ENCODE measurements around the gene TRMT112. TPM values are rescaled to one million over a fixed set of nuclear protein-coding genes. Genes with fewer than 3 reads are reported as not detected.
"Not testable (repeated sequence)": the region's sequence is repeated elsewhere in the genome, so short reads cannot be mapped to it uniquely, and the experiment has no call there.

The TRMT112 gene
- polyA plus RNA-seq, 1 experiment: 154 TPM

- TF ChIP-seq CTCF (IDR thresholded peaks at IDR 0.05; ENCODE audit: insufficient read depth, low read depth, low read length): no peak
- Histone ChIP-seq H3K4me3 (ENCODE audit: low read depth, low read length) (peak overlapping the region; percentile 98), H3K27me3 (ENCODE audit: control insufficient read depth, insufficient read depth, low read length) (no peaks in the 10 kb centered on the region), H3K36me3 (ENCODE audit: control insufficient read depth, insufficient read depth, low read length) (peaks cover 22% of the 10 kb centered on the region)
- no peak for DNase-seq (ENCODE audit: low read depth)
- POLR2A ChIA-PET: no interaction called here
- CTCF ChIA-PET: interaction anchor here (1.3 to 2.7 kb wide), 5 partner anchors 13 to 115 kb away, joined by 3 to 20 read pairs (median 5); partner anchors contain the start of gene ESRRA
Measured at GRCh38 chr11:64318766-64319761, 1.7 kb upstream of the TRMT112 start.

DNA sequence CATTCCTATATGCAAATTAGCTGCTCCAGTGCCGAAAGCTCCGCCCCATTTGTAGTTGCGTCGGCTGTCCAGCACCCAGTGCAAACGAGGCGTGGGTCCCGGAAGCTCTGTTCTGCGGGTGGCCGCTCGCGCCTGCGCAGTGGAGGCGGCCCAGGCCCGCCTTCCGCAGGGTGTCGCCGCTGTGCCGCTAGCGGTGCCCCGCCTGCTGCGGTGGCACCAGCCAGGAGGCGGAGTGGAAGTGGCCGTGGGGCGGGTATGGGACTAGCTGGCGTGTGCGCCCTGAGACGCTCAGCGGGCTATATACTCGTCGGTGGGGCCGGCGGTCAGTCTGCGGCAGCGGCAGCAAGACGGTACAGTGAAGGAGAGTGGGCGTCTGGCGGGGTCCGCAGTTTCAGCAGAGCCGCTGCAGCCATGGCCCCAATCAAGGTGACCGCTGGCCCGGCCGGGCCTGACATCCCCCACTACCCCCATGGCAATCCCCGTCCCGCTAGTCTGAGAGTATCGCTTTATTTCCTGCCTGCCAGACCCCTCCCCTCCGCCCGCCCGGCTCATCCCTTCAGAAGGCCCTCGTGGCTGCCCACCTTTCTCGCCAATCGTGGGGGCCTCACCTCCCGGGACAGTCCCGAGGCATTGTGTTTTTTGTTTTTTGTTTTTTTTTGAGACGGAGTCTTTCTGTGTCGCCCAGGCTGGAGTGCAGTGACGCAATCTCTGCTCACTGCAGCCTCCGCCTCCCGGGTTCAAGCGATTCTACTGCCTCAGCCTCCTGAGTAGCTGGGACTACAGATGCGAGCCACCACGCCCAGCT, 804 bp upstream of the TRMT112 start, which contains the start of gene PRDX5:
PRDX5 (plus strand) TSS at position 161 of the 805 bp plus-strand sequence; CDS start at position 256, 95 bp downstream.
- Histone ChIP-seq H3K27me3 (ENCODE audit: control insufficient read depth, insufficient read depth, low read length) (no peaks in the 10 kb centered on the region), H3K4me3 (ENCODE audit: low read depth, low read length) (peak within 1 kb of the TSS; percentile 98), H3K36me3 (ENCODE audit: control insufficient read depth, insufficient read depth, low read length) (peaks cover 22% of the 10 kb centered on the region)
- peak; percentile 79 for DNase-seq (ENCODE audit: low read depth)
- ChIA-PET CTCF (interaction anchor here (1.2 to 6.3 kb wide), 9 partner anchors 12 to 114 kb away, joined by 3 to 41 read pairs (median 6); partner anchors contain the start of genes ESRRA, NUDT22 and TRPT1), POLR2A (interaction anchor here (0.6 to 1.1 kb wide), 5 partner anchors 13 to 1666 kb away, joined by 3 to 6 read pairs (median 3); partner anchors contain the start of genes ESRRA, FKBP2, NUDT22 and TRPT1)
- TF ChIP-seq CTCF (IDR thresholded peaks at IDR 0.05; ENCODE audit: insufficient read depth, low read depth, low read length): peak; percentile 27; the same call in 1 of the 2 replicates

GRCh38 chr11:64316672-64317324, 561 bp downstream of the TRMT112 start:
- no peak for DNase-seq (ENCODE audit: low read depth)
- Histone ChIP-seq H3K4me3 (ENCODE audit: low read depth, low read length) (peak overlapping the region; percentile 98), H3K36me3 (ENCODE audit: control insufficient read depth, insufficient read depth, low read length) (peaks cover 13% of the 10 kb centered on the region), H3K27me3 (ENCODE audit: control insufficient read depth, insufficient read depth, low read length) (no peaks in the 10 kb centered on the region)
- no peak for TF ChIP-seq CTCF (IDR thresholded peaks at IDR 0.05; ENCODE audit: insufficient read depth, low read depth, low read length)
- CTCF ChIA-PET: interaction anchor here (1.0 to 6.3 kb wide), 10 partner anchors 11 to 91 kb away, joined by 3 to 41 read pairs (median 5); partner anchors contain the start of genes ESRRA, NUDT22 and TRPT1
- POLR2A ChIA-PET: no interaction called here

DNA sequence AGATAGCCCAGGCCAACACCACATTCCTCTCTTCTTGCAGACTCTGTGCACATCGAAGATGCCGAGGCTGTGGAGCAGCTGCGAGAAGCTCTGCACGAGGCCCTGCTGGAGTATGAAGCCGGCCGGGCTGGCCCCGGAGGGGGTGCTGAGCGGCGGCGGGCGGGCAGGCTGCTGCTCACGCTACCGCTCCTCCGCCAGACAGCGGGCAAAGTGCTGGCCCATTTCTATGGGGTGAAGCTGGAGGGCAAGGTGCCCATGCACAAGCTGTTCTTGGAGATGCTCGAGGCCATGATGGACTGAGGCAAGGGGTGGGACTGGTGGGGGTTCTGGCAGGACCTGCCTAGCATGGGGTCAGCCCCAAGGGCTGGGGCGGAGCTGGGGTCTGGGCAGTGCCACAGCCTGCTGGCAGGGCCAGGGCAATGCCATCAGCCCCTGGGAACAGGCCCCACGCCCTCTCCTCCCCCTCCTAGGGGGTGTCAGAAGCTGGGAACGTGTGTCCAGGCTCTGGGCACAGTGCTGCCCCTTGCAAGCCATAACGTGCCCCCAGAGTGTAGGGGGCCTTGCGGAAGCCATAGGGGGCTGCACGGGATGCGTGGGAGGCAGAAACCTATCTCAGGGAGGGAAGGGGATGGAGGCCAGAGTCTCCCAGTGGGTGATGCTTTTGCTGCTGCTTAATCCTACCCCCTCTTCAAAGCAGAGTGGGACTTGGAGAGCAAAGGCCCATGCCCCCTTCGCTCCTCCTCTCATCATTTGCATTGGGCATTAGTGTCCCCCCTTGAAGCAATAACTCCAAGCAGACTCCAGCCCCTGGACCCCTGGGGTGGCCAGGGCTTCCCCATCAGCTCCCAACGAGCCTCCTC, 1.5 kb downstream of the TRMT112 start:
- DNase-seq (ENCODE audit: low read depth); H3K4me3 ChIP-seq (ENCODE audit: low read depth, low read length); POLR2A ChIA-PET; H3K27me3 ChIP-seq (ENCODE audit: control insufficient read depth, insufficient read depth, low read length): not testable (repeated sequence)
- CTCF ChIA-PET: interaction anchor here (1.0 to 6.3 kb wide), 4 partner anchors 10 to 38 kb away, joined by 4 to 41 read pairs (median 12); partner anchors contain the start of gene ESRRA
- peaks cover 11% of the 10 kb centered on the region for H3K36me3 ChIP-seq (ENCODE audit: control insufficient read depth, insufficient read depth, low read length)
